ENCODE results near the gene SCAF11. TPM values are rescaled to one million over a fixed set of nuclear protein-coding genes. Genes with fewer than 3 reads are reported as not detected.
"Not testable (repeated sequence)": the region's sequence is repeated elsewhere in the genome, so short reads cannot be mapped to it uniquely, and the experiment has no call there.

SCAF11 gene
- total RNA-seq (100 to 1,000 TPM in 1 of 2 donors, 10 to 100 TPM in 1; 88.4 to 119 TPM), polyA plus RNA-seq (ENCODE audit: insufficient read length in 6 of 6) (100 to 1,000 TPM; 114 to 142 (median 138) TPM)
- long read RNA-seq, donor 1, full-length matches to known transcripts, result 34 of 77 reads
- long read RNA-seq, donor 1, partial matches to known transcripts, result 43 of 77 reads
- long read RNA-seq, donor 1, other reads (novel, unspliced or antisense), result 0 of 77 reads
- long read RNA-seq, donor 2, full-length matches to known transcripts, result 33 of 64 reads
- long read RNA-seq, donor 2, partial matches to known transcripts, result 31 of 64 reads
- long read RNA-seq, donor 2, other reads (novel, unspliced or antisense), result 0 of 64 reads
- long read RNA-seq, donor 3, full-length matches to known transcripts, result 9 of 30 reads
- long read RNA-seq, donor 3, partial matches to known transcripts, result 21 of 30 reads
- long read RNA-seq, donor 3, other reads (novel, unspliced or antisense), result 0 of 30 reads
- long read RNA-seq, donor 4, partial matches to known transcripts, result 18 of 26 reads
- long read RNA-seq, donor 4, other reads (novel, unspliced or antisense), result 7 of 26 reads
- long read RNA-seq, donor 5, full-length matches to known transcripts, result 9 of 15 reads
- long read RNA-seq, donor 5, partial matches to known transcripts, result 6 of 15 reads
- long read RNA-seq, donor 5, other reads (novel, unspliced or antisense), result 0 of 15 reads
- long read RNA-seq, donor 6, full-length matches to known transcripts, result 13 of 20 reads
- long read RNA-seq, donor 6, partial matches to known transcripts, result 7 of 20 reads
- long read RNA-seq, donor 6, other reads (novel, unspliced or antisense), result 0 of 20 reads
- long read RNA-seq, donor 7, full-length matches to known transcripts, result 7 of 7 reads
- long read RNA-seq, donor 7, partial matches to known transcripts, result 0 of 7 reads
- long read RNA-seq, donor 7, other reads (novel, unspliced or antisense), result 0 of 7 reads
- long read RNA-seq, donor 8, full-length matches to known transcripts, result 12 of 12 reads
- long read RNA-seq, donor 8, partial matches to known transcripts, result 0 of 12 reads
- long read RNA-seq, donor 8, other reads (novel, unspliced or antisense), result 0 of 12 reads
- long read RNA-seq, donor 9, result 0 reads
- long read RNA-seq, donor 10, partial matches to known transcripts, result 10 of 10 reads
- long read RNA-seq, donor 10, other reads (novel, unspliced or antisense), result 0 of 10 reads
- long read RNA-seq, donor 11, full-length matches to known transcripts, result 21 of 21 reads
- long read RNA-seq, donor 11, partial matches to known transcripts, result 0 of 21 reads
- long read RNA-seq, donor 11, other reads (novel, unspliced or antisense), result 0 of 21 reads
- long read RNA-seq, donor 12, full-length matches to known transcripts, result 13 of 13 reads
- long read RNA-seq, donor 12, partial matches to known transcripts, result 0 of 13 reads
- long read RNA-seq, donor 12, other reads (novel, unspliced or antisense), result 0 of 13 reads

GRCh38 chr12:45990468-45991283 is at the start of gene SCAF11:
SCAF11 (minus strand) TSS chr12:45990574; CDS start chr12:45964167, 26,407 bp downstream.
- peak; percentile 100 for DNase-seq
- peaks cover 17 to 45% of the 10 kb centered on the region in 2 donors for H3K4me1 ChIP-seq
- TF ChIP-seq CTCF (IDR thresholded peaks at IDR 0.05), result peak; percentile 87 to 98
- no peaks in the 10 kb centered on the region for H3K27me3 ChIP-seq
- peak within 1 kb of the TSS; percentile 100 for H3K27ac ChIP-seq
- peak; percentile 89 for ATAC-seq
- no peaks in the 10 kb centered on the region for H3K9me3 ChIP-seq
- H3K36me3 ChIP-seq, result no peaks in the 10 kb centered on the region
- intact Hi-C loops (cut with DNase I), result no loop called here
- H3K4me3 ChIP-seq, result peak within 1 kb of the TSS; percentile 64 to 91

DNA sequence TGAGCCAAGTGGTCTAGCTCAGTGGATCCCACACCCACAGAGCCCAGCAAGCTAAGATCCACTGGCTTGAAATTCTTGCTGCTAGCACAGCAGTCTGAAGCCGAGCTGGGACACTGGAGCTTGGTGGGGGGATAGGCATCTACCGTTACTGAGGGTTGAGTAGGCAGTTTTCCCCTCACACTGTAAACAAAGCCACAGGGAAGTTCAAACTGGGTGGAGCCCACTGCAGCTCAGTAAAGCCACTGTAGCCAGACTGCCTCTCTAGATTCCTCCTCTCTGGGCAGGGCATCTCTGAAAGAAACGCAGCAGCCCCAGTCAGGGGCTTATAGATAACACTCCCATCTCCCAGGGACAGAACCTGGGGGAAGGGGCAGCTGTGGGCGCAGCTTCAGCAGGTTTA is 46.7 kb upstream of the SCAF11 start:
- H3K36me3 ChIP-seq; H3K27ac ChIP-seq; DNase-seq; intact Hi-C loops (cut with DNase I); H3K4me1 ChIP-seq; H3K4me3 ChIP-seq; ATAC-seq; H3K27me3 ChIP-seq; H3K9me3 ChIP-seq: not testable (repeated sequence)

DNA sequence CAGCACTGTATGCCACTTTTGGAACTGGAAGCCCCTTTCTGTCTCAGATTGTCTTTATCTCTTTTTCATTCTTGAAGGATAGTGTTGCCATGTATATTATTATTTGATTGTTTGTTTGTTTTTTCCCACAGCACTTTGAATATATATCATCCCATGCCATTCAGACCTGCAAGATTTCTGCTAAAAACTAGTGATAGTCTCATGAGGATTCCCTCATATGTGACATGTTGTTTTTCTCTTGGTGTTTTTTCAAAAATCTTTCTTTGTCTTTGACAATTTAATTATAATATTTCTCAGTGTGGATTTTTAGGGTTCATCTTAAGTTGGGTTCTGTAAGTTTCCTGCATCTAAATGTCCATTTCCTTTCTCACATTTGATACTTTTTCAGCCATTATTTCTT is 36.8 kb upstream of the SCAF11 start:
- intact Hi-C loops (cut with DNase I), result no loop called here
- TF ChIP-seq CTCF (IDR thresholded peaks at IDR 0.05), result no peak
- ATAC-seq, result no peak

GRCh38 chr12:46024099-46024498 is 33.7 kb upstream of the SCAF11 start:
- DNase-seq (no peak), ATAC-seq (no peak)
- Histone ChIP-seq H3K9me3 (peaks cover 3 to 60% of the 10 kb centered on the region in 2 donors), H3K4me1 (no peaks in the 10 kb centered on the region), H3K36me3 (no peaks in the 10 kb centered on the region), H3K4me3 (no peak overlapping the region), H3K27me3 (no peaks in the 10 kb centered on the region), H3K27ac (no peak overlapping the region)
- TF ChIP-seq CTCF (IDR thresholded peaks at IDR 0.05), result no peak
- intact Hi-C loops (cut with DNase I), result no loop called here

More for the DNA sequence above, 36.8 kb upstream of the SCAF11 start:
- H3K36me3 ChIP-seq, result no peaks in the 10 kb centered on the region
- no peak overlapping the region for H3K27ac ChIP-seq
- no peaks in the 10 kb centered on the region for H3K27me3 ChIP-seq
- no peak for DNase-seq
- no peaks in the 10 kb centered on the region for H3K4me1 ChIP-seq
- H3K4me3 ChIP-seq, result no peak overlapping the region
- H3K9me3 ChIP-seq, result peaks cover 3 to 54% of the 10 kb centered on the region in 2 donors

Data from left lung (tissue), 14 donors.